Measurements from ENCODE around the gene EHD3.

GRCh38 chr2:31270131-31270530 is 36.2 kb downstream of the EHD3 start:
- TF ChIP-seq, protein P1, sequence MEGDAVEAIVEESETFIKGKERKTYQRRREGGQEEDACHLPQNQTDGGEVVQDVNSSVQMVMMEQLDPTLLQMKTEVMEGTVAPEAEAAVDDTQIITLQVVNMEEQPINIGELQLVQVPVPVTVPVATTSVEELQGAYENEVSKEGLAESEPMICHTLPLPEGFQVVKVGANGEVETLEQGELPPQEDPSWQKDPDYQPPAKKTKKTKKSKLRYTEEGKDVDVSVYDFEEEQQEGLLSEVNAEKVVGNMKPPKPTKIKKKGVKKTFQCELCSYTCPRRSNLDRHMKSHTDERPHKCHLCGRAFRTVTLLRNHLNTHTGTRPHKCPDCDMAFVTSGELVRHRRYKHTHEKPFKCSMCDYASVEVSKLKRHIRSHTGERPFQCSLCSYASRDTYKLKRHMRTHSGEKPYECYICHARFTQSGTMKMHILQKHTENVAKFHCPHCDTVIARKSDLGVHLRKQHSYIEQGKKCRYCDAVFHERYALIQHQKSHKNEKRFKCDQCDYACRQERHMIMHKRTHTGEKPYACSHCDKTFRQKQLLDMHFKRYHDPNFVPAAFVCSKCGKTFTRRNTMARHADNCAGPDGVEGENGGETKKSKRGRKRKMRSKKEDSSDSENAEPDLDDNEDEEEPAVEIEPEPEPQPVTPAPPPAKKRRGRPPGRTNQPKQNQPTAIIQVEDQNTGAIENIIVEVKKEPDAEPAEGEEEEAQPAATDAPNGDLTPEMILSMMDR (conservative IDR thresholded peaks at IDR 0.05; ENCODE audit: low read depth, low read length): no peak
- TF ChIP-seq RFX5 (IDR thresholded peaks at IDR 0.05; ENCODE audit: low read depth, low read length): no peak
